Sigmoid colon (tissue), 7 donors: ENCODE results near the gene BCAS4. TPM values are rescaled to one million over a fixed set of nuclear protein-coding genes. Genes with fewer than 3 reads are reported as not detected.

Experiments used
- DNase-seq: peaks from one replicate; pipeline ENCODE4 v3.0.0-alpha.2; 2019
- H3K27ac ChIP-seq, 4 donors: fragments of 200-600 bp; sonication (generic); one replicate each; pipeline ENCODE4 v1.5.1; 2016 to 2019; ENCODE audit warnings: mild to moderate bottlenecking in 1 of 4
- H3K27me3 ChIP-seq, 3 donors: fragments of 200-600 bp; sonication (generic); one replicate each; pipeline ENCODE4 v1.5.1; 2019; ENCODE audit warnings: mild to moderate bottlenecking in 1 of 3
- H3K36me3 ChIP-seq, 4 donors: fragments of 200-600 bp; sonication (generic); one replicate each; pipeline ENCODE4 v1.5.1; 2016 to 2019
- H3K4me1 ChIP-seq, 4 donors: fragments of 200-600 bp; sonication (generic); one replicate each; pipeline ENCODE4 v1.5.1; 2017 to 2019
- H3K4me3 ChIP-seq, 4 donors: fragments of 200-600 bp; sonication (generic); one replicate each; pipeline ENCODE4 v1.5.1; 2017 to 2019; ENCODE audit warnings: mild to moderate bottlenecking in 2 of 4, moderate library complexity in 1 of 4
- H3K9me3 ChIP-seq, 4 donors: fragments of 200-600 bp in 3 of 4; sonication (generic) in 3 of 4; one replicate each; pipeline versions ENCODE4 v1.5.1 to v1.6.1; 2013 to 2019
- CTCF ChIP-seq, 4 experiments: fragments of 450-650 bp in 3 of 4; fragments of 200-600 bp in 1 of 4; IDR thresholded peaks; one replicate each; pipeline ENCODE4 v1.5.1; 2016 to 2019; ENCODE audit warnings: antibody characterized with exemption in 4 of 4, mild to moderate bottlenecking in 3 of 4, moderate library complexity in 2 of 4
- EP300 ChIP-seq, 4 donors: sonication (generic); formaldehyde crosslinking; IDR thresholded peaks; one replicate each; pipeline ENCODE4 v1.6.1; 2017; ENCODE audit warnings: antibody characterized with exemption in 4 of 4
- POLR2A ChIP-seq, 2 donors: fragments of 450-650 bp; IDR thresholded peaks; one replicate each; pipeline ENCODE4 v1.6.1; 2016; ENCODE audit warnings: antibody characterized with exemption in 2 of 2, mild to moderate bottlenecking in 2 of 2, moderate library complexity in 2 of 2
- POLR2AphosphoS5 ChIP-seq, 4 donors: sonication (generic); formaldehyde crosslinking; IDR thresholded peaks; one replicate each; pipeline ENCODE4 v1.6.1; 2017; ENCODE audit warnings: antibody characterized with exemption in 4 of 4
- WGBS, 2 donors: extraction: QIAGEN DNeasy Blood & Tissue Kit; methylation state at CpG; one replicate each; pipeline ENCODE4 v1.1.7; 2013; 5-methylcytosine and 5-hydroxymethylcytosine counted together
- intact Hi-C: fragments of 100-400 bp; cut with DNase I; formaldehyde crosslinking; loops from one replicate; pipeline ENCODE4 v1.15.1; 2023
- polyA plus RNA-seq, 3 donors: library from polyadenylated mRNA; stranded (reverse); fragments of 200-250 nt; gene quantifications; one replicate each; pipeline ENCODE4 v1.2.3, GENCODE V29; 2013
- total RNA-seq, 4 donors: library from RNA; depleted of rRNA; stranded (reverse); fragments of >200 nt; gene quantifications; one replicate each; pipeline ENCODE4 v1.1.0, GENCODE V29; 2016
- donor health status: healthy with polysubstance abuse.
- donor health status: Bipolar disorder and iron deficiency.
- donor health status: healthy.

BCAS4 gene
- total and polyA plus RNA-seq, 7 donors, result 0.46 to 10.1 (median 3.5) TPM

- no peak for DNase-seq
- peak overlapping the region in 3 of 4 donors; percentile 10 to 39 (median 22) for H3K27ac ChIP-seq
- H3K9me3 ChIP-seq, result no peaks in the 10 kb centered on the region
- H3K36me3 ChIP-seq, result no peaks in the 10 kb centered on the region
- peaks cover 0 to 88% (median 82%) of the 10 kb centered on the region in 4 donors for H3K4me1 ChIP-seq
- no peaks in the 10 kb centered on the region for H3K27me3 ChIP-seq
- H3K4me3 ChIP-seq, result no peak overlapping the region
- TF ChIP-seq POLR2AphosphoS5 (IDR thresholded peaks at IDR 0.05) (no peak), EP300 (IDR thresholded peaks at IDR 0.05) (no peak), CTCF (IDR thresholded peaks at IDR 0.05) (no peak)
- 84 to 85% methylated on average over 3 of the region's 3 CpGs for WGBS, 2 donors
- intact Hi-C loops, result no loop called here
Observed at GRCh38 chr20:50916934-50917333, 122.1 kb downstream of the BCAS4 start.

- TF ChIP-seq CTCF (IDR thresholded peaks at IDR 0.05) (no peak), EP300 (IDR thresholded peaks at IDR 0.05) (no peak), POLR2AphosphoS5 (IDR thresholded peaks at IDR 0.05) (peak in 2 of 4 donors; percentile 10 to 51)
- intact Hi-C loops, result no loop called here
- Histone ChIP-seq H3K4me1 (peaks cover 0 to 96% (median 85%) of the 10 kb centered on the region in 4 donors), H3K4me3 (no peak overlapping the region), H3K27ac (peak overlapping the region in 1 of 4 donors; percentile 39), H3K27me3 (no peaks in the 10 kb centered on the region), H3K9me3 (no peaks in the 10 kb centered on the region), H3K36me3 (no peaks in the 10 kb centered on the region)
- 59 to 63% methylated on average over 3 of the region's 3 CpGs for WGBS, 2 donors
- no peak for DNase-seq
Observed at GRCh38 chr20:50918403-50918802, 123.5 kb downstream of the BCAS4 start.

- H3K4me3 ChIP-seq, result no peak overlapping the region
- no peaks in the 10 kb centered on the region for H3K36me3 ChIP-seq
- 63 to 79% methylated on average over 6 of the region's 6 CpGs for WGBS, 2 donors
- H3K27me3 ChIP-seq, result no peaks in the 10 kb centered on the region
- no peak for TF ChIP-seq POLR2AphosphoS5 (IDR thresholded peaks at IDR 0.05)
- no peak for TF ChIP-seq EP300 (IDR thresholded peaks at IDR 0.05)
- TF ChIP-seq POLR2A (IDR thresholded peaks at IDR 0.05), result no peak
- no peak for TF ChIP-seq CTCF (IDR thresholded peaks at IDR 0.05)
- no peaks in the 10 kb centered on the region for H3K9me3 ChIP-seq
- peak; percentile 79 for DNase-seq
- intact Hi-C loops, result no loop called here
- H3K27ac ChIP-seq, result peak overlapping the region in 1 of 4 donors; percentile 37
- H3K4me1 ChIP-seq, result peaks cover 0 to 96% (median 81%) of the 10 kb centered on the region in 4 donors
Observed at GRCh38 chr20:50919567-50919966, 124.7 kb downstream of the BCAS4 start.

GRCh38 chr20:50920997-50921396 is 126.1 kb downstream of the BCAS4 start:
- Histone ChIP-seq H3K4me1 (peaks cover 0 to 97% (median 79%) of the 10 kb centered on the region in 4 donors), H3K27me3 (no peaks in the 10 kb centered on the region), H3K9me3 (no peaks in the 10 kb centered on the region), H3K4me3 (no peak overlapping the region), H3K36me3 (no peaks in the 10 kb centered on the region), H3K27ac (no peak overlapping the region)
- intact Hi-C loops, result no loop called here
- no peak for TF ChIP-seq POLR2AphosphoS5 (IDR thresholded peaks at IDR 0.05)
- TF ChIP-seq EP300 (IDR thresholded peaks at IDR 0.05), result no peak
- no peak for TF ChIP-seq POLR2A (IDR thresholded peaks at IDR 0.05)
- TF ChIP-seq CTCF (IDR thresholded peaks at IDR 0.05), result no peak
- DNase-seq, result no peak

GRCh38 chr20:50921803-50922501 is 127.1 kb downstream of the BCAS4 start:
- Histone ChIP-seq H3K27me3 (no peaks in the 10 kb centered on the region), H3K27ac (peak overlapping the region in 1 of 4 donors; percentile 12), H3K4me3 (no peak overlapping the region), H3K4me1 (peaks cover 0 to 97% (median 71%) of the 10 kb centered on the region in 4 donors), H3K9me3 (no peaks in the 10 kb centered on the region), H3K36me3 (no peaks in the 10 kb centered on the region)
- DNase-seq, result no peak
- TF ChIP-seq POLR2A (IDR thresholded peaks at IDR 0.05) (no peak), CTCF (IDR thresholded peaks at IDR 0.05) (no peak), POLR2AphosphoS5 (IDR thresholded peaks at IDR 0.05) (no peak), EP300 (IDR thresholded peaks at IDR 0.05) (no peak)
- 75 to 78% methylated on average over 8 of the region's 8 CpGs for WGBS, 2 donors
- intact Hi-C loops, result no loop called here
